NCI-H524 (cell line): ENCODE data around the gene CD68.
A peak's percentile ranks its signal among the peaks of the same experiment; 100 is the strongest.

ENCODE experiments used
- DNase-seq, 2 experiments: peaks; one replicate each; lab custom pipeline; 2025; lab: John Stamatoyannopoulos, UW

Gene CD68, protein sequence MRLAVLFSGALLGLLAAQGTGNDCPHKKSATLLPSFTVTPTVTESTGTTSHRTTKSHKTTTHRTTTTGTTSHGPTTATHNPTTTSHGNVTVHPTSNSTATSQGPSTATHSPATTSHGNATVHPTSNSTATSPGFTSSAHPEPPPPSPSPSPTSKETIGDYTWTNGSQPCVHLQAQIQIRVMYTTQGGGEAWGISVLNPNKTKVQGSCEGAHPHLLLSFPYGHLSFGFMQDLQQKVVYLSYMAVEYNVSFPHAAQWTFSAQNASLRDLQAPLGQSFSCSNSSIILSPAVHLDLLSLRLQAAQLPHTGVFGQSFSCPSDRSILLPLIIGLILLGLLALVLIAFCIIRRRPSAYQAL

DNA sequence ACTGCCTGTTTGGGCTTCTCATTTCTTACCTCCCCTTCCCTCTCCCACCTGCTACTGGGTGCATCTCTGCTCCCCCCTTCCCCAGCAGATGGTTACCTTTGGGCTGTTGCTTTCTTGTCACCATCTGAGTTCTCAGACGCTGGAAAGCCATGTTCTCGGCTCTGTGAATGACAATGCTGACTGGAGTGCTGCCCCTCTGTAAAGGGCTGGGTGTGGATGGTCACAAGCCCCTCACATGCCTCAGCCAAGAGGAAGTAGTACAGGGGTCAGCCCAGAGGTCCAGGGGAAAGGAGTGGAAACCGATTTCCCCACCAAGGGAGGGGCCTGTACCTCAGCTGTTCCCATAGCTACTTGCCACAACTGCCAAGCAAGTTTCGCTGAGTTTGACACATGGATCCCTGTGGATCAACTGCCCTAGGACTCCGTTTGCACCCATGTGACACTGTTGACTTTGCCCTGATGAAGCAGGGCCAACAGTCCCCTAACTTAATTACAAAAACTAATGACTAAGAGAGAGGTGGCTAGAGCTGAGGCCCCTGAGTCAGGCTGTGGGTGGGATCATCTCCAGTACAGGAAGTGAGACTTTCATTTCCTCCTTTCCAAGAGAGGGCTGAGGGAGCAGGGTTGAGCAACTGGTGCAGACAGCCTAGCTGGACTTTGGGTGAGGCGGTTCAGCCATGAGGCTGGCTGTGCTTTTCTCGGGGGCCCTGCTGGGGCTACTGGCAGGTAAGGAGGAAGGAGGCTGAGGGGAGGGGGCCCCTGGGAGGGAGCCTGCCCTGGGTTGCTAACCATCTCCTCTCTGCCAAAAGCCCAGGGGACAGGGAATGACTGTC, at the start of gene CD68:
Gene CD68 (plus strand): TSS at position 638 of the 833 bp plus-strand sequence. CDS start 40 bp downstream, at position 678.
- DNase-seq = peak in 1 of 2 experiments; percentile 13

DNA sequence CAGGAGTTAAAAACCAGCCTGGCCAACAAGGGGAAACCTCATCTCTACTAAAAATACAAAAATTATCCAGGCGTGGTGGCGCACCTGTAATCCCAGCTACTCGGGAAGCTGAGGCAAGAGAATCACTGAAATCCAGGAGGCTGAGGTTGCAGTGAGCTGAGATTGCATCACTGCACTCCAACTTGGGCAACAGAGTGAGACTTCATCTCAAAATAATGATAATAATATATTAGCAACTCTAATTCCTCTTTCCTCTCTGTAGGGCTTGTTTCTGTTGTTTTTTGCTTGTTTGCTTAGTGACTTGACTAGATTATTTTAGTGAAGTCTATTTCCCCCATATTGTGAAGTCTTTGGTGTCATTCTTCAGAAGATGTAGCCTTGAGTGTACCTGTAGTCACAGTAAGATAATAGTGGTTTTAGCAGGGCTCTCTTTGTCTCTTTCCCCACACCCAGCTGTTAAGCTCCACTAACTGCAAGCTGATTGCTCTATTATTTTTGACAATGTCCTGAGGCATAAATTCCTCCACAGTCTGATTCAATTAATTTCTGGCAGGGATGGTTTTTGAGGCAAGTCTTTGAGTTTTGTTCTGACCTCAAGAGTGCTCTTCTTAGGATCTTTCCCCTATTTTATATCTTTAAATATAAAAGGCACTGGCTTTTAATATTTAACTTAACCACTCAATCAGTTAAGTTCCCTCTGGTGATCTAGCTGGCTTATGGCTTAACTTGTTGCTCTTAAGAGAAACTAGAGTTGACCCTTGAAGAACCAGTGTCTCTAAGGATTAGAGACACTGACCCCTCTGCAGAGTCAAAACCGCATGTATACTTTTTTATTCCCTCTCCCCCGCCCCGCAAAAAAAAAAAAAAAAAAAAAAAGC, 49.2 kb upstream of the CD68 start:
- DNase-seq = no peak

GRCh38 chr17:7538050-7538449, 41.4 kb upstream of the CD68 start:
- DNase-seq = no peak

- DNase-seq = no peak
Measured at GRCh38 chr17:7538891-7539545, 40.4 kb upstream of the CD68 start.

GRCh38 chr17:7541074-7541621, 38.3 kb upstream of the CD68 start:
- DNase-seq = no peak

DNA sequence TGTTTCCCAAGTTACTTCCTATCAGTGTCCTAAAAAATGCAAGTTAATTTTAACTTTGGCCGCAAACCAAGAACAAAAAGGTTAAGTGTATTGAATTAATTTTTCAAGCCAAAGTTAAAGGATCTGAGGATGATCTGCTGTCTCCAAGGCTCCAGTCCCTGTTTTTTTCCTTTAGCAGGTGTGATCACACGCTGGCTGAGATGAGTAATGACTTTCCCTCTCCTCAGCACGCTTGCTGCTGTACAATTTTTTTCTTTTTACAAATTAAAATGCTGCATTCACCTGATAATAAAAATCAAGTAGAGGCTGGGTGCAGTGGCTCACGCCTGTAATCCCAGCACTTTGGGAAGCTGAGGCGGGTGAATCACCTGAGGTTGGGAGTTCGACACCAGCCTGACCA, 34.5 kb upstream of the CD68 start:
- DNase-seq = no peak

DNA sequence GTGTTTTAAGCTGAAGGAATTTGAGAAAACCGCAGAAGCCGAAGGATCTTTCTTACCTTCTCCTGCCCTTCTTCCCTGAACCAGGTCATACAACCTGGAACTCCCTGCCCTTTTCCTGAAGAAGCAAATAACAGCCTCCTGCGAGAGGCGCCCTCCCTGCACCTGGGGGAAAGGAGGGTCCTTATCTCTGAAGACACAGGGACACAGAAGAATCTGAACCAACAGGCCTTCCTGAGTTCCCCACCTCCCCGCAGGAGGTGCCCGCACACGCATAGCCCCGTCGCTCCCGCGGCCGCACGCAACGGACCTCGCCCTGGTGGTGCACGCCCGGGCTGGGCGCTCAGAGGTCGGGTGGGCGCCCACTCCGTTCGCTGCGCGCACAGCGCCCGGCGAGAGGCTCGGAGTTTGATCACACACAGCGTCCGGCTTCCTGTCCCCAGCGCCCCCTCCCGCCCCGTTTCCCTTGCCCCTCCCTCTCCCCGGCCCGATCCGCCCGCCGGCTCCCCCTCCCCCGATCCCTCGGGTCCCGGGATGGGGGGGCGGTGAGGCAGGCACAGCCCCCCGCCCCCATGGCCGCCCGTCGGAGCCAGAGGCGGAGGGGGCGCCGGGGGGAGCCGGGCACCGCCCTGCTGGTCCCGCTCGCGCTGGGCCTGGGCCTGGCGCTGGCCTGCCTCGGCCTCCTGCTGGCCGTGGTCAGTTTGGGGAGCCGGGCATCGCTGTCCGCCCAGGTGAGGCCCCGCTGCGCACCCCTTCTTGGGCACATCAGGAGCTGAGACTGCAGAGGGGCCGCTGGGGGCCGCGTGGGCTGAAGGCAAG, 30.6 kb upstream of the CD68 start, which contains the start of gene TNFSF12:
Gene TNFSF12 (plus strand): TSS at position 474 of the 816 bp plus-strand sequence. CDS start 96 bp downstream, at position 570.
- no peak for DNase-seq

DNA sequence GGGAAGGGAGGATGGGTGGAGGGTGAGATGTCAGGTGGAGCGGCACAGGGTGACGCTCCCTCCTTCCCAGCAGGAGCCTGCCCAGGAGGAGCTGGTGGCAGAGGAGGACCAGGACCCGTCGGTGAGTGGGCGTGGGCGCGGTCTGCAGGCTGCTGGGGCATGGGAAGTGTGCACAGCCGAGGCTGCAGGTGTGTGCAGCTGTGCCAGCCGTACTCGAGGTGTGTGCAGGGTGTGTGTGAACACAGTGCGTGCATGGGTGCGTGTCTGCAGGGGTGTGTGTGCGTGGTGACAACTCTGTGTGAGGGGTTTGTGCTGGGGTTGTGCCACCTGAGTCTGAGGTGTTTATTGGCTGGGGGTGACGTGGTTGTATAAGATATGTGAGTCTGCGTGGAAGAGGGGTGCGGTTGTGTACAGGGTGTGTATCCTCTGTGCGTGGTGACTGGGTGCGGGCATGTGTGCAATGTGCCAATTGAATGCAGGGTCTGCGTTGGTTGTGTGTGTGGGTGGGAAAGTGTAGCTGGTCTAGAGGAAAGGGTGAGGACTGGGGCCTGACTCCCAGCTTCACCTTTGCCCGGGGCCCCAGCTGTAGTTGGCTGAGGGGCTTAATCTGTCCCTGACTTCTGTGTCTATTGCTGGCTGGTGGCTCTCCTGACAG, 29.9 kb upstream of the CD68 start:
- DNase-seq = no peak

- DNase-seq = no peak
Measured at GRCh38 chr17:7550344-7550743, 29.1 kb upstream of the CD68 start.

- no peak for DNase-seq
Measured at GRCh38 chr17:7551396-7551795, 28.0 kb upstream of the CD68 start.

DNA sequence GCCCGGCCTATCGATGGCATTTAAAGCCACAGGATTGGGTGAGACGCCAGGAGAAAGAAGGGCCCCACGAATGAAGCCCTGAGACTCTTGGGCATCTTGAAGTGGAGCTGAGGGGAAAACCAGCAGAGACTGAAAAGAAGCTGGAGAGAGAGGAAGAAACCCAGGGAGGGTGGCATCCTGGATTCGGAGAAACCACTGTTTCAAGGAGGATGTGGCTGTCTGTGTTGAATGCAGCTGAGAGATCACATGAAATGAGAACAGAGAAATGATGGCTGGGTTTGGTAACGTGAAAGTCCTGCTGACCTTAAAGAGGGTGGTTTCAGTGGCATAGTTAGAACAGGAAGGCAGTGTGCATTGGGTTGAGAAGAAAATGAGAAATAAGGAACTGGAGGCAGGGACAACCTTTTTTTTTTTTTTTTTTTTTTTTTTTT, 26.8 kb upstream of the CD68 start:
- DNase-seq = no peak

- no peak for DNase-seq
Measured at GRCh38 chr17:7553356-7553755, 26.1 kb upstream of the CD68 start.

GRCh38 chr17:7555320-7555948, 24.0 kb upstream of the CD68 start:
- DNase-seq = no peak

DNA sequence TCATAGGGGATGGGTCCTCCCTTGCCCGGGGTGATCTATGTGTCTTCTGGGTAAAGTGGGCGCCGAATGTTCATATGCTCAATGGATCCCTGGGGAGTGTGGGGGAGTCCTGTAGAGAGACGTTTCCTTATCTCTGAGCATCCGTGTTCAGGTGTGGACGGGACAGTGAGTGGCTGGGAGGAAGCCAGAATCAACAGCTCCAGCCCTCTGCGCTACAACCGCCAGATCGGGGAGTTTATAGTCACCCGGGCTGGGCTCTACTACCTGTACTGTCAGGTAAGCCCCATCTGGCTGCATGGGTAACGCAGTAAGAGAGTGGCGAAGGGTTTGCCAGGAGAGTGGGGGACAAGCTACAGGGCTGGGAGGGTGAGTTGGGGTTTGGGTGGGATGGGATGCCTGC, 22.8 kb upstream of the CD68 start:
- no peak for DNase-seq

- DNase-seq = no peak
Measured at GRCh38 chr17:7557147-7557764, 22.2 kb upstream of the CD68 start.

DNA sequence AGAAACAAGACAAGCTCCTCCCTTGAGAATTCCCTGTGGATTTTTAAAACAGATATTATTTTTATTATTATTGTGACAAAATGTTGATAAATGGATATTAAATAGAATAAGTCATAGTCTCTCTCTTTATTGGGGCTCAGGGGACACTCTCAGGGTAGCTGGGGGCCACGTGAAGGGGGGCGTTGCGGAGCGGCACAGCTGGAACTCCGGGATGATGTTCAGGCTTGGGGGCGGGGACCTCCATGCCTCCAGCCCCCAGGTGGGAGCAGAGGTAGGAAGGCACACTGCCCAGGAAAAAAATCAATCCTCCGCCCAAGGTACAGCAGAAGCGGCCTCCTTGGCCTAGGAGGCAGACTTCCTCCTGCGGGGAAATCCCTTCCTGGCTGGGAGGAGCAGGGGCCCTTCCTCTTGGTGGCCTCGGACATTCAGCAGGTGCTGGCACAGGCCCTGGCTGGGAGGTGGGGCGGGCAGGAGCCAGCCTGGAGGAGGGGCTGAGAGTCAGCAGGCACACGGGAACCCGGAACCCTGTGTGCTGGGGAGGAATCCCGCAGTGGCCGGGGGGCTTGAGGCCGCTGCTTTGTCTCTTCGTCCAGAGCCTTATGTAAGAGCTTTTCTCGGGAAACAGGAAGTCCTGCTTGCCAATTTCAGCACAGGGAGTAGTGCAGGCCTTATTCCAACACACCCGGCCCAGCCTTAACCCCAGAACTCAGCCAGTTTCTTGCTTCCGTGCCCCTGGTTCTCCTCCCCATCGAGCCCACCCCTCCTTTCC, 21.5 kb upstream of the CD68 start:
- no peak for DNase-seq

DNA sequence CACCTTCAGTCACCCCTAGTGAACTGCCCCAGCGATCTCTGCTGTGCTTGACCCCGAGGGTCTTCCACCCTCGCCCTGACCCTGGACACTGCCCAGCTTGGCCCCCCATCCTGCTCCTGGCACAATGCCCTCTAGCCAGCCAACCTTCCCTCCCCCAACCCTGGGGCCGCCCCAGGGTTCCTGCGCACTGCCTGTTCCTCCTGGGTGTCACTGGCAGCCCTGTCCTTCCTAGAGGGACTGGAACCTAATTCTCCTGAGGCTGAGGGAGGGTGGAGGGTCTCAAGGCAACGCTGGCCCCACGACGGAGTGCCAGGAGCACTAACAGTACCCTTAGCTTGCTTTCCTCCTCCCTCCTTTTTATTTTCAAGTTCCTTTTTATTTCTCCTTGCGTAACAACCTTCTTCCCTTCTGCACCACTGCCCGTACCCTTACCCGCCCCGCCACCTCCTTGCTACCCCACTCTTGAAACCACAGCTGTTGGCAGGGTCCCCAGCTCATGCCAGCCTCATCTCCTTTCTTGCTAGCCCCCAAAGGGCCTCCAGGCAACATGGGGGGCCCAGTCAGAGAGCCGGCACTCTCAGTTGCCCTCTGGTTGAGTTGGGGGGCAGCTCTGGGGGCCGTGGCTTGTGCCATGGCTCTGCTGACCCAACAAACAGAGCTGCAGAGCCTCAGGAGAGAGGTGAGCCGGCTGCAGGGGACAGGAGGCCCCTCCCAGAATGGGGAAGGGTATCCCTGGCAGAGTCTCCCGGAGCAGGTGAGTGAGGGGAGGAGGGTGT, 20.7 kb upstream of the CD68 start, which contains the start of gene TNFSF13:
Gene TNFSF13 (plus strand): TSS at position 207 of the 776 bp plus-strand sequence. CDS start 290 bp downstream, at position 497.
- DNase-seq = no peak
